DMS114 treated with DMSO at 0.1 percent for 48 hours (cell line): ENCODE results near the gene BRICD5.

ENCODE experiments used
- DNase-seq: peaks from one replicate; lab custom pipeline; 2025; ENCODE audit not compliant: unreplicated experiment; lab: John Stamatoyannopoulos, UW

Gene BRICD5

DNA sequence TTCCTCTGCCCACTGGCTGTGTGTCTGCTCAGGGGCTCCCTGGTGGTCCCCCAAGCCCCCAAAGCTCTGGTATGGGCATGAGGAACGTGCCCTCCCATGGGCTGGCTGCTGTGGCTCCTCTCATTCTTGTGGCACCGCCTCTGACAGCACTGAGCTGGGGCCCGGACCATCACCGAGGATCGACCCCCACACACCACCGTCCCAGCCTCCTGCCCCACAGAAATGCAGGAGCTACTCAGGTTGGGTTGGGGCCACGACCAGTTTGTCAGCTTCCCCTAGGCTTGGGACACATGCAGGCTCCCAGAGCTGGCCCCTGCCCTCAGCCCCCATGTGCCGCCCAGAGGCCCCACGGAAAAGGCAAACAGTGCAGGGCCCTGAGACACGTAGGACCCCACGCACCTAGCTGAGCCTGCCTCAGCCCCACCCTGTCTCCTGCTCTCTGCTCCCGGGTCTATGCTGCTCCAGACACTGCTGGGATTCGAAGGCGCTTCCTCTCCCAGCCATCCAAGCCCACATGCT is 11.0 kb downstream of the BRICD5 start:
- DNase-seq, result no peak

DNA sequence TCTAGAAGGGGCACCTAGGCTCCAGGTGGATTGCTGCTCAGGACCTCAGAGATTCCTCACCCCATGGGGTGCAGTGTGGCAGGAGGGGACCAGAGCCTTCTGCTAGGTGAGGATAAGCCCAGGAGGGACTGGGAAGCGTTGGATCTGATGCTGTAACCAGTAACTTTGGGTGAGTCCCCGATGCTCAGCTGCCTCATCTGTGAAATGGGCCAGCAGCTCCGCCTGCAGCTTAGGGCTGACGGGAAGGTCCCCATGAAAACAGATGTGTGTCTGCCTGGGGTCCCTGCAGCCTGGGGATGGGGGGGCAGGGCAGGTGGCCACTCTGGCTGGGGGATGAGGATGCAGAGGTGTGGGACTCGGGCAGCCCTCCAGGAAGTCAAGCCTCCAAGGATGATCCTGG is 11.6 kb downstream of the BRICD5 start:
- no peak for DNase-seq

DNA sequence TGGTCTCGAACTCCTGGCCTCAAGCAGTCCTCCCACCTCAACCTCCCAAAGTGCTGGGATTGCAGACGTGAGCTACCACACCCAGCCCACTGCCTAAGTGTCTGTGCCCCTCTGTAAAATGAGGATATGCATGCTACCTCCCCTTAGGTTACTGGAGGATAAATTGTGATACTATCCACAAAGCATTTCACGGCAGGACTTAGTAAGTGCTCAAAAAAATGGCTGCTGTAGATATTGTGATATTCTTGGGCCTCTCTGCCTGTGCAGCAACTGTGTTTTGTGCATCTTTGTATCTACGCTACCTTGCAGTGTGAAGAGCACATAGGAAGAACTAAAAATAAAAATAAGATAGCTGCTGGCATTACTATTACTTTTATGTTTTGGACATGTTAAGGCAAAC is 12.4 kb downstream of the BRICD5 start:
- no peak for DNase-seq

DNA sequence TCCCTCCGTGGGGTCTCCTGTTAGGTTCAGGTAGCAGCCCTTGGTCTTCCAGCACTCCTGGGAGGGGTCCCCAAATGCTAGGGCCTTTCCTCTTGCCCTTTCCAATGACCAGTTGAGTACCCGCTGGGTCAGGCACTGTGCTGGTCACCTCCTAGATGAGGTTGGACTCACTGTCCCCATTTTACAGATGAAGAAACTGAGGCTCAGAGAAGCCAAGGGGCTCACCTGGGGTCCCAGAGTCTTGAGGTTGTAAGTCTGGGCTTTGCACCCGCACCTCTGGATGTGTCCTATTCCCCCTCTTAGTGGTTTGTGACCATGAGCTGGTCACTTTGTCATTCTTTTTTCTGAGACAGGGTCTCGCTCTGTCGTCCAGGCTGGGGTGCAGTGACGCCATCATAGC is 12.9 kb downstream of the BRICD5 start:
- DNase-seq, result no peak

DNA sequence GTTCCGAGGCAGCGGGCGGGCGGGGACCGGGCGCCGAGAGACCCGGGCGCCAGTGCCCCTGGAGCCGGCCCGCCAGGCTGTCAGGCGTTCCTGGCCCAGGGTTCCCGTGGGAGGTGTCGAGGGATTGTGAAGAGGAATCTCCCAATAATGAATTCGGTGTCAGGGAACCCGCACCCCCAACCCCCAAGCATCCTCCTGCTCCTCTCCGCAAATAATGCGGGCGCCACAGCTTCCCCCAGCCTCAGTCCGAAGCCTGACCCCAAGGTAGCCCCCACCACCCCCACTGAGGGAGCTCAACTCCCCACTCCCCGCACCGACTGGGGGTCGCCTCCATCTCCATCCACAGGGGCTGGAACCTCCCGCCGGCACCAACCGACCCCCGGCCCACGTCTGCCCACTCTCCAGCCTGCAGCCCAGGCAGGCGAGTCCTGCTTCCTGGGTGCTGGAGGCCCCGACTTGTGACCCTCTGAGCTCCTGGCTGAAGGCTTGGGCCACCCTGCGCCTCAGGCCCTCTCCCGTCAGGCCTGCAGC is 13.6 kb downstream of the BRICD5 start:
- no peak for DNase-seq

DNA sequence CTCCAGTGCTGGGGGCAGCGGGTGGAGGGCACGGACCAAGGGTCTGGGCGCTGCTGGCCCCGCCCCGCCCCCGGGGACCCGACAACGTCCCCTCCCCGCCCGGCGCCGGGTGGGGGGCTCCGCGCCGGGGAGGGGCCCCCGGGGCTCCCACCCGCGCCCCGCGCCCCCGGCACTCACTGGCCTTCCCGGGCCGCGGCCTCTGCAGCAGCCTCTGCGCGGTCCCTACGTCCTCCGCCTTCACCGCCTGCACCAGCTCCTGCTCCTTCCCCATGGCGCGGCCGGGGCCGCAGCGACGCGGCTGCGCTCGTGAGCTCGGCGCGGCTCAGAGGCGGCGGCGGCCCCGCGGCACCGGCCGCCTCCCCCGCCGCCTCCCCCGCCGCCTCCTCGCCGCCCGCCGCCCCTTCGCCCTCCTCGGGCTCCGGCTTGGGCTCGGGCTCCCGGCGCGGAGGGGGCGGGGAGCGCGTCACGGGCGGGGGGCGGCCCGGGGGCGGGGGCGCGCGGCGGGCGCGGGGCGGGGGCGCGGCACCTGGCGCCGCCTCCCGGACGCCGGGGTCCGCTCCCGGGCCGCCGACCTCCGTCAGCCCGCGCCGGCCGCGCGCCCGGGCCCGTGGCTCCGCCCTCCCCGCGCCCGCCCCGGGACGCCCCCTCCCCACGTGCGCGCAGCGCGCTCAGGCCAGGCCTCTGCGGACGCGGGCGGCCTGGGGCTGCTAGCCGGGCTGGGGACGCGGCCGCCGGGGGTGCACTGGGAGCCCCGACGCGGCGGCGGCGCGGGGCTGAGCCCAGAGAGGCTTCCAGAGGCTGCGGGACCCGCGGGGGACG is 14.3 kb downstream of the BRICD5 start, which contains the start of gene CASKIN1:
CASKIN1 (minus strand) TSS at position 444 of the 819 bp plus-strand sequence; CDS start at position 271, 173 bp downstream.
- no peak for DNase-seq

DNA sequence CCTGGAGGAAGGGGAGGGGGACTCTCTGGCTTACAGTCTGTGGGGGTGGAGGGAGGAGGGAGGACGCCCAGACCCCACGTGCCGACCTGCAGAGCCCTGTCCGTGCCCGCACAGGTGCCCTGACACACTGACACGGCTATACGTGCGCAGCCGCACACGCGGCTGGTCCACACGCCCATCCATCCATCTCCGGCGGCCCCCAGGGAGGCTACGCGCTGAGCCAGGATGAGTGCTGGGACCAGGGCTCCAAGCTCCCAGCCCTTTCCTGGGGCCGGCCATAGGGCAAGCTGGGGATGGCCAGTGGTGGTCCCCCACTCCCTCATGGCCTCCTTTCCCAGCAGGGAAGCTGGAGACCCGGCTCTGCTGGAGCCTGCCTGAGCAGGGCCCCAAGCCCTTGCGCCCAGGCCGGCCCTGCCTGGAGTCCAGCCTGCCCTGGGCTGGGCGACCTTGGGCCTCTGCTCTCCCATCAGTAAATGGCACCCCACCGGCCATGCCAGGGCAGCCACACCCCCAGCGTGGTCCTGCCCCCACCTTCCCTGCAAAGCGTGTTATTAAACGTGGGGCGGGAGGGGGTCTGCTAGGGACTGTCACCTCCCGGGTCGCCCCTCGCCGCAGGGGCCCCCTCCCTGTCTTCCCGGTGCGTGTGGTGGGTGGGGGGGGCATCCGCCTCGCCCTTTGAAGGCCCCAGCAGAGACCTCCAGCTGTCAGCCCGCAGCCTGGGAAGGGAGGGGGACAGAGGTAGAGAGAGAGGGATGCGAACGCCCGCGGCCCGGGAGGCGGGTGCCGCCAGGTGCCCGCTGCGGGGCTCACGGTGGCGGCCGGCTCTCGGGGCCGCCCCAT is 15.1 kb downstream of the BRICD5 start:
- no peak for DNase-seq

DNA sequence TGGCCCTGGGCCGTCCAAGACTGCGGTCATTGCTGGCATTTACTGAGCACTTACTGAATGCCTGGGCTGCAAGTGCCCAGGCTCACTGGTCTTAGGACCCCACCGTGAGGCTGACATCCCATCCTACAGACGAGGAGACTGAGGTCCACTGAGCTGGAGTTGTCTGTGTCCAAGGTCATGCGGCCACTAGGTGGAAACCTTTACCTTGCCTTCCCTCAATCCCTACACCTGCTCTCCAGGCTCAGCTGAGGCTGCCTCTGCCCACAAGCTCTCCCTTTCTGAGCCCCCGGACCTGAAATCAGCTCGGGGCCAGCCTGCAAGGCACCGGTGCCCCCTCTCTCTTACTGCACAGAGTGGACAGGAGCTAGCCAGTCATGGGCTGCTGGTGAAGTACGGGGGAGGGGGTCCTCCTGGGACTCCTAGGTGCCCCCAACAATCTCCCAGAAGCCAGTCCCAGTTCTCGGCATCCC is 15.8 kb downstream of the BRICD5 start:
- no peak for DNase-seq

DNA sequence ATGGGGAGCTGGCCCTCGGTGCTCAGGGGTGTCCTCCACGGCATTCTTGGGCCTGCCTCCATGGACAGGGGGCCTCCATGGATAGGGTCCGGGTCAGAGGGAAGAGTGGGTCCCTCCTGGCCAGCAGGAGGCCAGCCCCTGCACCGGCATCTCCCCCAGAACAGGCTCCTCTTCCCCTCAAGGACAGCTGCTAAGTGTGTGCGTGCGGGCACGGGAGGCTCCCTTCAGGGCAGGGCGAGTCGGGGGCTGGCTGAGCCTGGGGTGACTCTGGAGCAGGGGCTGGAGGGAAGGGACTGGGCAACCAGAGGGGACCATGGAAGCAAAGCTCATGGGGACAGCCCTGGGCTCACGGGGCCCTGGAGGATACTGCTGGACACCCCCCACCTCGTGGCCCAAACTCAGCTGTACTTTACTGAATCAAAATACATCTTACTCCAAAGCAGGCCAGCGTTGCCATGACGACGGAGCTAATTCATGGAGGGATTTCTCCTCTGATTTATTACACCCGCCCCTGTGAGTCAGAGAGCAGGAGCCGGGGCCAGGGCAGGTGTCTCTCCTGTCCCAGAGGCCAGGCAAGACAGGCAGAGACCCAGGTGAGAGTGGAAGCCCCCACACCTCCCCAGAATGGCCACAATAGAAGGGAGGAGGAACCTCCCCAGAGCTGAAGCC is 16.4 kb downstream of the BRICD5 start:
- no peak for DNase-seq

DNA sequence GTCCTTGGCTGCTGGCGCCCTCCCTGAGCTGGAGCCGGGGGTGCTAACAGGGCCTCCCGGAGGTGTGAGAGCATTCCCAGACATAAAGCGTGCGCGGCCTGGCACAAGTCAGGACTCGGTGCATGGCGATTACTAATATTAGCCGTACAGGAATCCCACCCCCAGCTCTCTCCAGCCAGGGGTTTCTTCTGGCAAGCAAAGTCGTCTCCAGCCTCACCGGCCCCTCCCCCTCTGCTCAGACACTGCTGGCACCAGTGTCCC is 19.3 kb downstream of the BRICD5 start:
- no peak for DNase-seq

DNA sequence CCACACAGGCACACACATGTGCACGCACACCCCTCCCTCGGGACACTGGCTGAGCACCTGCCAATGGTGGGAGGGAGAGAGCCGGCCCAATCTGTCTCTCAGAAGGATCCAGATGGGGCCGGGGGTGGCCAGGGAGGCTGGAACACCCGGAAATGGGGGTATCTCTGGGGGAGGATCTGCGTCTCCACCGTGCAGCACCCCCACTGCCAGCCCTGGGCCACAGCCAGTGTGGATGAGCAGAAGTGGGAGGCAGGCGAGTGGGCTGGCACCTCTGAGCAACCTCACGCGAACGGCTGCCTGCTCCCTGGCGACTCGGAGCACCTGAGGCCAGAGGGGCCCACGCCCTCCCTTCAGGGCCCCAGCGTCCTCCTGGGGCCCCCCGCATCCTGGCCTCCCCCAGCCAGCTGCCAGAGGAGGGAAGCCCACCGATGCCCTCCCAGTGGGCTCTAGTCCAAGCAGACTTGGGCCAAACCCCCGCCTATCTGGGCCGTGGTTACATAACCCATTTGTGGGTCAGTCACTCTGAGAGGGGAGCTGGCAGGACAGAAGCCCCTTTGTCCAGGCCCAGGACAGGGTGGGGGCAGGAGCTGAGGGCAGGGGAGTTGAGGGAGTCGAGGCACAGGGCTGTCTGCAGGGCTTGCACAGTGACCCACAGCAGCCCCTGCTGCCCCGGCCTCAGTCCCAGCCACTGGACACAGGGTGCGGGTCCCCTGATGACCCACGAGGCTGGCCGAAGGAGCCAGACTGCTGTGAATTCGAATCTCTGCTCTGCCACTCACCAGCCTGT is 19.8 kb downstream of the BRICD5 start:
- no peak for DNase-seq

DNA sequence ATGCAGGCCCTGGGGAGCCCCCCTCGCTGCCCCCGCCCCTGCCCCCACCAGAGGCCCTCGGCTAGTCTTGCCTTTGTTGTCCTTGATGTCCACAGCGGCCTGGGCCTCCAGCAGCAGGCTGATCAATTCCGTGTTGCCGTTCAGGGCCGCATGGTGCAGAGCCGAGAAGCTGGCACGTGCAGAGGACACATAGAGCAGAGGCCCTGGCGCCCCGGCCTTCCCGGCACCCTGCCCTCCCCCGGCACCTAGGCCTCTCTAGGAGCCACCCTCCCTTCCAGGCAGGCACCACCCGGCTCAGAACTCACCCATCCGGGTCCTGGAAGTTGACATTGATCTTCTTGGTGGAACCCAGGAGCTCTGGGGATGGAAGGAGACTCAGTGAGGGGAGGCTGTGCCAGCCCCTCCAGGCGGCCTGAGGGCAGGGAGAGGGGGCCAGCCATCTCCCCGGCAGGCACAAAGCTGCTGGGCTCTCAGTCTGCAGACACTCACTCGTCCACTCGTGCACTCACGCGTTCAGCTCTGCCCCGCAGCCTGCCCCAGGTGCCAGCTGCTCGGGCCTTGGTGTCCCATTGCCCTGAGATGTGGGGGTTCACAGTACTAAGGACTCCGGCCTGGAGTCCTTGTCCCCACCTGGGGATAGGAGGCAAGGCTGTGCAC is 20.5 kb downstream of the BRICD5 start:
- no peak for DNase-seq

DNA sequence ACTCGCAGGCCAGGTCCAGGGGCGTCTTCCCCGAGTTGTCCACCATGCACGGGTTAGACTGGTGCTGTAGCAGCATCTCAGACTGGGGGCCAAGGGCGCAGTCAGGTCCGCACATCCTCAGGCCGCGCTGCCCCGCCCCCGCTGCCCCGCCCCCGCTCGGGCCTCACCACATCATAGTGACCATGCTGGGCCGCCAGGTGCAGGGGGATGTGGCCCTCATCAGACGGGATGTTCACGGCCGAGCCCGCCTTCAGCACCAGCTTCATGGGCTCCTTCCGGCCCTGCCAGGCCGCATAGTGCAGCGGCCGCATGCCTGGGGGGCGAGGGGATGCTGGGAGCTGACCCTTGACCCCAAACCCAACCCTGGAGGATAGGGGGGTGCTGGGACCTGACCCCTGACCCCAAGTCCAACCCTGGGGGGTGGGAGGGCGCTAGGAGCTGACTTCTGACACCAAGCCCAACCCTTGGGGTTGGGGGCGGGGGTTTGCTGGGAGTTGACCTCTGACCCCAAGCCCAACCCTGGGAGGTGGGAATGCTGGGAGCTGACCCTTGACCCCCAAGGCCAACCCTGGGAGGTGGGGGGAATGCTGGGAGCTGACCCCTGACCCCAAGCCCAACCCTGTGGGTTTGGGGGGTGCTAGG is 21.3 kb downstream of the BRICD5 start:
- no peak for DNase-seq

DNA sequence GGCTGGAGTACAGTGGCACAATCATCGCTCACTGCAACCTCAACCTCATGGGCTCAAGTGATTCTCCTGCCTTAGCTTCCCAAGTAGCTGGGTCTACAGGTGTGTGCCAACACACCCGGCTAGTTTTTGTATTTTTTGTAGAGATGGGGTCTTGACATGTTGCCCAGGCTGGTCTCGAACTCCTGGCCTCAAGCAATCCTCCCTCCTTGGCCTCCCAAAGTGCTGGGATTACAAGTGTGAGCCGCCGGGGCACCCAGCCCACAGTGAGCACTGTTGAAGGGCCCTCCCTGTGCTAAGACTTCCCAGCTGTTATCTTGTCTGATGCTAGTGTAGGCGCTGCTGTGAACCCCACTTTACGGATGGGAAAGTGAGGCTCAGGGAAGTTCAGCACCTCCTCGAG is 22.3 kb downstream of the BRICD5 start:
- DNase-seq, result no peak

DNA sequence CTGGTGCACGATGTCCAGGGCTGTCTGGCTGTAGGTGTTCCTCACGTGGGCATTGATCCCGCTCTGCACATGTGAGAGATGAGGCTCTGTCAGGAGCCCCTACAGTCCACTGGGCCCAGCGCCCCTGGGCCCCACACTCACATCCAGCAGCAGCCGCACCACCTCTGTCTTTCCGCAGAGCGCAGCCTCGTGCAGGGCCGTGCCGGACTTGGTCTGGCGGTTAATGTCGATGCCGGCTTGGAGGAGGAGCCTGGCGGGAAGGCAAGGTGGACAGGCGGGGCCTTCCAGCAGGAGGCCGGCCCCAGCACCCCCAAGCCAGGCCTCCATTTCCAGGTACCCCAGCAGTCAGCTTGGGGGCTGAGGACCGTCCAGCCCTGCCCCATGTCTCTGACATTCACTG is 23.5 kb downstream of the BRICD5 start:
- no peak for DNase-seq

DNA sequence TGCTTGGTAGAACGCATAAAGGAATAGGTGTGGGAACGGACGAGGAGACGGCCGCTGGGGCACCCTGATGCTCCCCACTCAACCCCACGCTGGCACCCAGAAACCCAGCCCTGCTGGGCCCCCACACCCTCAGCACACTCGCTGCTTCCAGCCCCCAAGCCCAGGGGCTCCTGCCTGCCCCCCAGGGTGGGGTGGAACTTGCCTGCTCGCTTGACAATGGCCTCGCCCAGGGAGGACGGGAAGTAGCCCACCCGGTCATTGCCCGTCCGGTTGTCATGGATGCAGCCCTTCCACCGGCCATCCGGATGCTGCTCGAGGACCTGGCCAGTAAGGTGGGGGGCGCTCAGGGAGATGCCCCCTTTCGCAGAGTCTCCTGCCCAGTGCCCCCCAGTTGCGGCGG is 24.2 kb downstream of the BRICD5 start:
- no peak for DNase-seq

DNA sequence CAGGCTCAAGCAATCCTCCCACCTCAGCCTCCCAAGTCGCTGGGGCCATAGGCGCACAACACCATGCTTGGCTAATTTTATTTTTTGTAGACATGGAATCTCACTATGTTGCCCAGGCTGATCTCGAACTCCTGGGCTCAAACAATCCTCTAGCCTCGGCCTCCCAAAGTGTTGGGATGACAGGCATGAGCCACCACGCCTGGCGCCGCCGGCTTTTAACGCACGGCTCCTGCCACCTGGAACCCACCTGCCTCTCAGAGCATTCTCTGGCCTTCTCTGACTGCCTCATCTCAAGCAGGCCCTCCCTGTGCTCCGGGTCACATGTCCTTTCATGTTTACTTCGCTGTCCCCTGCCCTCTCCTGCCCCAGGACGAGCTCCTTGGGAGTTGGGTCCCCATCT is 24.6 kb downstream of the BRICD5 start:
- no peak for DNase-seq

DNA sequence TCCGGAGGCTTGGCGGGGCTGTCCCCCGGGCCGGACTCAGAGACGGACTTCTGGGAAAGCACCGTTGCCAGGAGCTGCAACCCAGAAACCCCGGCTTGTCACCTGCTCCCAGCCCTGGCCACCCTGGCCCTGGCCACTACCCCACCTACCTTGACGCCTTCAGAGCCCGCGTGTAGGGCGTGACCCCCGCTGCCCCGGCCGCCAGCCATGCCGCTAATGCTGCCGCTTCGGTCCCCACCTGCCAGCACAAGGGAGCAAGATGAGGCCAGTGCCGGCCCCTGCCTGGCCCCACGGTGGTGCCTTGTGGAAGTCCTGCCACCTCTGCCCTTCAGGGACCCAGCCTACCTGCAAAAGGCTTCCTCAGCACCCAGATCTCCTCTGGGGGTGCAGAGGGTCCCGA is 25.7 kb downstream of the BRICD5 start:
- DNase-seq, result no peak

DNA sequence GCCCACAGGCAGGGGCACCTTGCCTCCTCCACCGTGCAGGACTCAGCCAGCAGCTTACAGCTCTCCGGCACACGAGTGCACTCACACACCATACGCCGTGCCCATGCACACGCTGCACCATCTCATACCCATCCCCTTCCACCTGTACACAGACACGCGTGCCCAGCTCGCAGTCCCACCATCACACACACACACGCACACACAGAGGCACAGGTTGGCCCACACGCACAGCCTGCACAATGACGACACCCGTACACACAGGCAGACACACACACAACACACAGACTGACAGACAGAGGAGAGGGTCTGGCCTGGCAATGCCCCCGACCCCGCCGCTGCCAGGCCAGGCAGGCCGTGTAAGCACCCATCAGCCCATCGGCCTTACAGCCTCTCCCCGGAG is 26.3 kb downstream of the BRICD5 start:
- no peak for DNase-seq

DNA sequence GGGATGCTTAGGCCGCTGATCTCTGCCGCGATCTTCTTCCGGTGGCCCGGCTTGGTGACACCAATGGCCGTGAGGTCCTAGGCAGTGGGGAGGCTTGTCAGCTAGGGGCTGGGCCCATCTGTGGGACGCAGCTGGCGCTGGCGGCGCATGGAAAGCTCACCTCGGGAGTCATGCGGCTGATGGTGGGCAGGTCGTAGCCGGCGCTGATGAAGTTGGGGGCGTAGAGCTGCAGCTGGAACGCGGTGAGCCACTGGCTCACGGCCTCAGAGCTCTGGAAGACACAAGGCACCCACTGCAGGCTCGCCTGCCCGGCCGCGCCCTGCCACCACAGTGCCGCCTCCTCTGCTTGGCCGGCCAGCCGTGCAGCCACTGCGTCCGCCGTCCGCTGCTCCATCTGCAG is 27.0 kb downstream of the BRICD5 start:
- DNase-seq, result no peak
